ENCODE results near the gene TTC28. TPM values are rescaled to one million over a fixed set of nuclear protein-coding genes. Genes with fewer than 3 reads are reported as not detected.

The TTC28 gene
- total RNA-seq, 1 donor from 2014 or later: 46.2 TPM

GRCh38 chr22:27949421-27949820, 730.2 kb downstream of the TTC28 start:
- H3K4me1 Mint-ChIP-seq: peaks cover 7% of the 10 kb centered on the region
- DNase-seq (ENCODE audit: low spot score): no peak
- Histone ChIP-seq H3K9ac (no peak overlapping the region), H3F3A (ENCODE audit: low read depth) (no peaks in the 10 kb centered on the region), H3K27ac (no peak overlapping the region), H3K79me2 (ENCODE audit: low read depth) (no peaks in the 10 kb centered on the region), H3K27me3 (no peaks in the 10 kb centered on the region), H3K9me3 (ENCODE audit: low read depth) (no peaks in the 10 kb centered on the region), H3K36me3 (no peaks in the 10 kb centered on the region), H4K20me1 (ENCODE audit: low read depth) (no peaks in the 10 kb centered on the region), H3K4me3 (no peak overlapping the region), H2AFZ (replicated peaks) (no peak overlapping the region), H3K4me2 (no peak overlapping the region), H3K4me1 (no peaks in the 10 kb centered on the region)
- peaks cover 4% of the 10 kb centered on the region for H3K36me3 Mint-ChIP-seq
- TF ChIP-seq CTCF (IDR thresholded peaks at IDR 0.05) (no peak), EZH2phosphoT487 (IDR thresholded peaks at IDR 0.05) (no peak), EZH2 (IDR thresholded peaks at IDR 0.05) (no peak)
- no peak overlapping the region for H3K4me3 Mint-ChIP-seq
- no peaks in the 10 kb centered on the region for H3K9me3 Mint-ChIP-seq
- H3K27me3 Mint-ChIP-seq (ENCODE audit: insufficient read depth, low read depth): peaks cover 3% of the 10 kb centered on the region
- H3K27ac Mint-ChIP-seq: no peak overlapping the region

- Histone ChIP-seq H3K79me2 (ENCODE audit: low read depth) (no peaks in the 10 kb centered on the region), H3K4me1 (no peaks in the 10 kb centered on the region), H3K36me3 (no peaks in the 10 kb centered on the region), H3K4me3 (no peak overlapping the region), H4K20me1 (ENCODE audit: low read depth) (no peaks in the 10 kb centered on the region), H3K9ac (no peak overlapping the region), H3K4me2 (no peak overlapping the region), H2AFZ (replicated peaks) (no peak overlapping the region), H3K9me3 (ENCODE audit: low read depth) (no peaks in the 10 kb centered on the region), H3K27me3 (no peaks in the 10 kb centered on the region), H3K27ac (no peak overlapping the region), H3F3A (ENCODE audit: low read depth) (no peaks in the 10 kb centered on the region)
- H3K27ac Mint-ChIP-seq: no peak overlapping the region
- H3K36me3 Mint-ChIP-seq: peaks cover 4% of the 10 kb centered on the region
- no peak for TF ChIP-seq EZH2 (IDR thresholded peaks at IDR 0.05)
- no peak for TF ChIP-seq EZH2phosphoT487 (IDR thresholded peaks at IDR 0.05)
- no peak for TF ChIP-seq CTCF (IDR thresholded peaks at IDR 0.05)
- DNase-seq (ENCODE audit: low spot score): no peak
- no peaks in the 10 kb centered on the region for H3K9me3 Mint-ChIP-seq
- H3K4me3 Mint-ChIP-seq: no peak overlapping the region
- peaks cover 7% of the 10 kb centered on the region for H3K4me1 Mint-ChIP-seq
- no peaks in the 10 kb centered on the region for H3K27me3 Mint-ChIP-seq (ENCODE audit: insufficient read depth, low read depth)
Measured at GRCh38 chr22:27948569-27948968, 731.1 kb downstream of the TTC28 start.

GRCh38 chr22:27947448-27947847, 732.2 kb downstream of the TTC28 start:
- DNase-seq (ENCODE audit: low spot score): no peak
- Histone ChIP-seq H3K79me2 (ENCODE audit: low read depth) (no peaks in the 10 kb centered on the region), H4K20me1 (ENCODE audit: low read depth) (no peaks in the 10 kb centered on the region), H3K4me1 (no peaks in the 10 kb centered on the region), H3K4me3 (no peak overlapping the region), H3K9me3 (ENCODE audit: low read depth) (no peaks in the 10 kb centered on the region), H3F3A (ENCODE audit: low read depth) (no peaks in the 10 kb centered on the region), H3K36me3 (no peaks in the 10 kb centered on the region), H3K27ac (no peak overlapping the region), H3K4me2 (no peak overlapping the region), H3K9ac (no peak overlapping the region), H3K27me3 (no peaks in the 10 kb centered on the region), H2AFZ (replicated peaks) (no peak overlapping the region)
- no peaks in the 10 kb centered on the region for H3K9me3 Mint-ChIP-seq
- no peak overlapping the region for H3K4me3 Mint-ChIP-seq
- peaks cover 4% of the 10 kb centered on the region for H3K36me3 Mint-ChIP-seq
- peak overlapping the region; percentile 76 for H3K27ac Mint-ChIP-seq
- H3K27me3 Mint-ChIP-seq (ENCODE audit: insufficient read depth, low read depth): no peaks in the 10 kb centered on the region
- no peak for TF ChIP-seq EZH2phosphoT487 (IDR thresholded peaks at IDR 0.05)
- TF ChIP-seq CTCF (IDR thresholded peaks at IDR 0.05): no peak
- no peak for TF ChIP-seq EZH2 (IDR thresholded peaks at IDR 0.05)
- peaks cover 7% of the 10 kb centered on the region for H3K4me1 Mint-ChIP-seq
